ENCODE data around the gene RAB33A. TPM values are rescaled to one million over a fixed set of nuclear protein-coding genes. Genes with fewer than 3 reads are reported as not detected.

Gene RAB33A
- total and polyA plus RNA-seq, 2 of the 4 experiments (the other 2 are of a cell fraction), result 1.6 to 1.8 TPM

DNA sequence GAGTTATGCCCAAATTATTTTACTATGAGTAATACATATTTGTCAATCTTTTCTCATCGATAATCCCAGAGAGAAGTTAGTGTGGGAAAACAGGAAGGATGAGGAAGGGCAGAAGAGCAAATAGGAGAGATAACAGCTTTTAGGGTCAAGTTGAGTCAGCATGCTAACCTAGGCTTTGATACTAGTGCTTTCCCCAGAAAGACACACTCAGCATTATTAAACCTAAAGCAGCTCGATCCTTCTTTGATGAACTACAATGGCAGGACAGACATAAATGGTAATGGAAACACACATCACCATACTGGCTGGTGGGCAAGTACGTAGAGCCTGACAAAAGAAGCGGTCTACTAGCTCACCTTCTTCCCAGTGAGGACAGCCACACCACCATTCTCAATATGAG, 26.6 kb upstream of the RAB33A start:
- ChIA-PET POLR2A (ENCODE audit: unreplicated experiment) (no interaction called here), CTCF (interaction anchor here (0.6 kb wide), 1 partner anchor 115 kb away, joined by 3 read pairs; no protein-coding TSS in a partner anchor)
- Histone ChIP-seq H3K9me3 (ENCODE audit: control insufficient read depth, insufficient read depth, low read length) (no peaks in the 10 kb centered on the region), H3K14ac (replicated peaks; ENCODE audit: low read depth, low read length) (no peak overlapping the region), H2AFZ (replicated peaks; ENCODE audit: low read length, poor library complexity) (no peak overlapping the region), H4K5ac (ENCODE audit: low read depth, low read length) (no peak overlapping the region), H2BK15ac (ENCODE audit: low read depth, low read length) (no peak overlapping the region), H3K18ac (ENCODE audit: low read depth, low read length) (no peak overlapping the region), H2AK9ac (replicated peaks; ENCODE audit: low read depth, low read length, poor library complexity) (no peak overlapping the region), H3K9me1 (ENCODE audit: insufficient read depth, low read length) (no peaks in the 10 kb centered on the region; the same call in 1 of the 2 replicates), H4K20me1 (ENCODE audit: insufficient read depth, low read length) (no peaks in the 10 kb centered on the region; the same call in 1 of the 2 replicates), H4K91ac (ENCODE audit: insufficient read depth, low read depth, low read length) (no peak overlapping the region), H2BK5ac (ENCODE audit: low read depth, low read length, poor library complexity, severe bottlenecking) (no peak overlapping the region), H3K4me1 (ENCODE audit: control insufficient read depth, insufficient read depth, low read length) (no peaks in the 10 kb centered on the region), H2BK120ac (ENCODE audit: low read depth, low read length) (no peak overlapping the region), H3K27me3 (ENCODE audit: control insufficient read depth, insufficient read depth, low read length) (peaks cover 1% of the 10 kb centered on the region; the same call in 1 of the 2 replicates), H3K27ac (ENCODE audit: insufficient read depth, low read length) (no peak overlapping the region), H3K36me3 (ENCODE audit: control insufficient read depth, insufficient read depth, low read length) (peaks cover 4% of the 10 kb centered on the region), H3K4ac (ENCODE audit: low read depth, low read length) (no peak overlapping the region), H3K4me3 (ENCODE audit: insufficient read depth, low read depth, low read length) (no peak overlapping the region), H3K23ac (ENCODE audit: low read depth, low read length) (no peak overlapping the region), H3K56ac (ENCODE audit: extremely low read depth, insufficient read depth, low read length) (no peak overlapping the region), H3K79me1 (ENCODE audit: low read depth in 1 of 2, low read length in 2 of 2) (no peaks in the 10 kb centered on the region), H2BK20ac (ENCODE audit: low read depth, low read length) (no peak overlapping the region), H4K8ac (ENCODE audit: low read depth in 2 of 2, low read length in 2 of 2) (no peak overlapping the region), H3K4me2 (ENCODE audit: low read depth, low read length) (no peak overlapping the region), H2AK5ac (ENCODE audit: low read depth, low read length) (no peak overlapping the region), H3K9ac (ENCODE audit: low read depth, low read length) (no peak overlapping the region)
- dilution Hi-C loops (cut with HindIII; ENCODE audit: low sequenced_read_pairs, unreplicated experiment), result no loop called here
- in situ Hi-C loops (cut with MboI; ENCODE audit: low sequenced_read_pairs), result no loop called here
- no peak for ATAC-seq (ENCODE audit: low read depth)
- TF ChIP-seq POLR2A (IDR thresholded peaks at IDR 0.05; ENCODE audit: low read depth, low read length) (no peak), MAFK (IDR thresholded peaks at IDR 0.05; ENCODE audit: low read depth, low read length) (peak; percentile 63)
- no TSS peak for BruUV-seq (replicated peaks)
- intact Hi-C loops (cut with micrococcal nuclease), result loop anchor here (2.0 kb wide), 1 partner anchor 48 kb away; no protein-coding TSS in a partner anchor
- WGBS, 2 experiments (ENCODE audit: extremely low coverage in 2 of 2, insufficient read length in 1 of 2), result no CpG with 5 or more reads among the region's 4 CpGs
- no peak for DNase-seq

Data from IMR-90 (cell line).